Esophagus (tissue), 2 donors: ENCODE data around the gene NSF. TPM values are rescaled to one million over a fixed set of nuclear protein-coding genes. Genes with fewer than 3 reads are reported as not detected.
A peak's percentile ranks its signal among the peaks of the same experiment; 100 is the strongest.
"Not testable (repeated sequence)": the region's sequence is repeated elsewhere in the genome, so short reads cannot be mapped to it uniquely, and the experiment has no call there.

Experiments used
- H3K27ac ChIP-seq, 2 donors: one replicate each; pipeline ENCODE4 v1.5.1; 2013; ENCODE audit warnings: low read depth in 2 of 2, mild to moderate bottlenecking in 2 of 2, inconsistent platforms in 1 of 2, low read length in 1 of 2, moderate library complexity in 1 of 2
- H3K27me3 ChIP-seq, 2 donors: one replicate each; pipeline ENCODE4 v1.6.1; 2013; ENCODE audit warnings: low read length in 2 of 2, control low read depth in 1 of 2, mild to moderate bottlenecking in 1 of 2; ENCODE audit not compliant: insufficient read depth in 2 of 2, control insufficient read depth in 1 of 2
- H3K36me3 ChIP-seq, 2 donors: one replicate each; pipeline ENCODE4 v1.6.1; 2013; ENCODE audit warnings: low read length in 1 of 2; ENCODE audit not compliant: control insufficient read depth in 2 of 2, insufficient read depth in 2 of 2
- H3K4me1 ChIP-seq, 2 donors: one replicate each; pipeline ENCODE4 v1.6.1; 2013; ENCODE audit warnings: low read length in 1 of 2; ENCODE audit not compliant: control insufficient read depth in 2 of 2, insufficient read depth in 2 of 2
- H3K4me3 ChIP-seq, 2 donors: one replicate each; pipeline ENCODE4 v1.5.1; 2013; ENCODE audit warnings: low read length in 2 of 2, mild to moderate bottlenecking in 2 of 2, low read depth in 1 of 2, moderate library complexity in 1 of 2
- H3K9me3 ChIP-seq, 2 donors: one replicate each; pipeline ENCODE4 v1.6.1; 2013; ENCODE audit warnings: mild to moderate bottlenecking in 2 of 2, low read depth in 1 of 2, low read length in 1 of 2, moderate library complexity in 1 of 2; ENCODE audit not compliant: control insufficient read depth in 2 of 2, insufficient read depth in 1 of 2
- WGBS, 2 donors: extraction: QIAGEN DNeasy Blood & Tissue Kit; methylation state at CpG; one replicate each; pipeline ENCODE4 v1.1.7; 2013; 5-methylcytosine and 5-hydroxymethylcytosine counted together
- polyA plus RNA-seq, 2 donors: library from polyadenylated mRNA; stranded (reverse); fragments of 200-250 nt; gene quantifications; one replicate each; pipeline ENCODE4 v1.2.3, GENCODE V29; 2013
- donor health status: healthy with polysubstance abuse.
- donor health status: Bipolar disorder and iron deficiency.

NSF gene
- polyA plus RNA-seq, 2 donors: 9.0 to 16.4 TPM

GRCh38 chr17:46768896-46769295, 178.4 kb downstream of the NSF start:
- H3K4me1 ChIP-seq: peaks cover 3 to 17% of the 10 kb centered on the region in 2 donors
- not testable (repeated sequence) for H3K36me3 ChIP-seq, H3K9me3 ChIP-seq, H3K27ac ChIP-seq, H3K4me3 ChIP-seq, H3K27me3 ChIP-seq
- WGBS, 2 donors: 96 to 97% methylated on average over 14 of the region's 14 CpGs

GRCh38 chr17:46769531-46770438, 179.3 kb downstream of the NSF start:
- H3K9me3 ChIP-seq: no peaks in the 10 kb centered on the region
- H3K4me3 ChIP-seq: no peak overlapping the region
- H3K27me3 ChIP-seq: peaks cover 0 to 2% of the 10 kb centered on the region in 2 donors
- H3K36me3 ChIP-seq: no peaks in the 10 kb centered on the region
- peaks cover 3 to 14% of the 10 kb centered on the region in 2 donors for H3K4me1 ChIP-seq
- WGBS, 2 donors: 51 to 62% methylated on average over 49 to 56 of the region's 56 CpGs
- no peak overlapping the region for H3K27ac ChIP-seq

GRCh38 chr17:46770439-46770817, 180.0 kb downstream of the NSF start:
- H3K36me3 ChIP-seq: no peaks in the 10 kb centered on the region
- H3K27ac ChIP-seq: no peak overlapping the region
- H3K4me3 ChIP-seq: no peak overlapping the region
- H3K9me3 ChIP-seq: no peaks in the 10 kb centered on the region
- peaks cover 3 to 9% of the 10 kb centered on the region in 2 donors for H3K4me1 ChIP-seq
- WGBS, 2 donors: 74 to 76% methylated on average over 14 of the region's 14 CpGs
- peaks cover 0 to 2% of the 10 kb centered on the region in 2 donors for H3K27me3 ChIP-seq

GRCh38 chr17:46770818-46771560, 180.5 kb downstream of the NSF start:
- H3K27ac ChIP-seq: peak overlapping the region in 1 of 2 donors; percentile 4
- H3K27me3 ChIP-seq: peaks cover 0 to 2% of the 10 kb centered on the region in 2 donors
- peaks cover 3 to 9% of the 10 kb centered on the region in 2 donors for H3K4me1 ChIP-seq
- no peaks in the 10 kb centered on the region for H3K36me3 ChIP-seq
- H3K9me3 ChIP-seq: no peaks in the 10 kb centered on the region
- H3K4me3 ChIP-seq: peak overlapping the region; percentile 46 to 58
- 4% methylated on average over 50 to 73 of the region's 73 CpGs for WGBS, 2 donors

- Histone ChIP-seq H3K36me3 (no peaks in the 10 kb centered on the region), H3K9me3 (no peaks in the 10 kb centered on the region), H3K4me1 (peaks cover 3 to 9% of the 10 kb centered on the region in 2 donors), H3K4me3 (peak overlapping the region; percentile 56 to 58), H3K27me3 (peaks cover 0 to 2% of the 10 kb centered on the region in 2 donors), H3K27ac (peak overlapping the region; percentile 1 to 4)
- WGBS, 2 donors: 1 to 2% methylated on average over 68 to 135 of the region's 135 CpGs
Measured at GRCh38 chr17:46771561-46772474, 181.3 kb downstream of the NSF start.

GRCh38 chr17:46772475-46773220, 182.2 kb downstream of the NSF start:
- WGBS, 2 donors: 20 to 33% methylated on average over 16 of the region's 16 CpGs
- Histone ChIP-seq H3K36me3 (no peaks in the 10 kb centered on the region), H3K4me1 (peaks cover 3 to 9% of the 10 kb centered on the region in 2 donors), H3K27me3 (peaks cover 0 to 2% of the 10 kb centered on the region in 2 donors), H3K4me3 (peak overlapping the region; percentile 56 to 58), H3K27ac (peak overlapping the region in 1 of 2 donors; percentile 1), H3K9me3 (no peaks in the 10 kb centered on the region)

GRCh38 chr17:46773221-46773605, 182.7 kb downstream of the NSF start:
- H3K36me3 ChIP-seq: no peaks in the 10 kb centered on the region
- H3K9me3 ChIP-seq: no peaks in the 10 kb centered on the region
- no peak overlapping the region for H3K4me3 ChIP-seq
- peaks cover 0 to 2% of the 10 kb centered on the region in 2 donors for H3K27me3 ChIP-seq
- H3K27ac ChIP-seq: no peak overlapping the region
- WGBS, 2 donors: 78 to 81% methylated on average over 6 of the region's 6 CpGs
- H3K4me1 ChIP-seq: peaks cover 3 to 9% of the 10 kb centered on the region in 2 donors

GRCh38 chr17:46773676-46774075, 183.2 kb downstream of the NSF start:
- 89% methylated on average over 15 of the region's 15 CpGs for WGBS, 2 donors

More at GRCh38 chr17:46773676-46774075, 183.2 kb downstream of the NSF start:
- H3K4me3 ChIP-seq: no peak overlapping the region
- H3K36me3 ChIP-seq: no peaks in the 10 kb centered on the region
- peaks cover 3 to 9% of the 10 kb centered on the region in 2 donors for H3K4me1 ChIP-seq
- H3K27ac ChIP-seq: no peak overlapping the region
- H3K27me3 ChIP-seq: peaks cover 0 to 2% of the 10 kb centered on the region in 2 donors
- no peaks in the 10 kb centered on the region for H3K9me3 ChIP-seq
